ENCODE results near the gene CADPS. TPM values are rescaled to one million over a fixed set of nuclear protein-coding genes. Genes with fewer than 3 reads are reported as not detected.

Gene CADPS
- polyA plus RNA-seq, 1 donor from 2014 or later: 118 TPM

GRCh38 chr3:62845996-62846395 lies 29.2 kb downstream of the CADPS start:
- H3K36me3 ChIP-seq (ENCODE audit: insufficient read depth, low read length): no peaks in the 10 kb centered on the region
- H3K27me3 ChIP-seq (ENCODE audit: insufficient read depth, low read depth, low read length): no peaks in the 10 kb centered on the region
- H3K9me2 ChIP-seq (ENCODE audit: insufficient read depth, low read length): no peaks in the 10 kb centered on the region
- H3K27ac ChIP-seq (ENCODE audit: low read length): no peak overlapping the region
- H3F3A ChIP-seq (ENCODE audit: insufficient read depth, low read length, poor library complexity, severe bottlenecking): no peaks in the 10 kb centered on the region
- no peak overlapping the region for H2AFZ ChIP-seq (ENCODE audit: low read depth, low read length)
- TF ChIP-seq SMC3 (conservative IDR thresholded peaks at IDR 0.05; ENCODE audit: poor library complexity) (no peak), MXI1 (conservative IDR thresholded peaks at IDR 0.05; ENCODE audit: poor library complexity, severe bottlenecking) (no peak), CTCF (IDR thresholded peaks at IDR 0.05; ENCODE audit: poor library complexity, severe bottlenecking) (no peak)
- no peak overlapping the region for H3K4me2 ChIP-seq (ENCODE audit: low read length)
- H3K79me2 ChIP-seq (replicated peaks; ENCODE audit: insufficient read depth, low read length): no peaks in the 10 kb centered on the region
- H3K4me3 ChIP-seq (ENCODE audit: low read length): no peak overlapping the region
- H3K9me3 ChIP-seq (ENCODE audit: low read length): no peaks in the 10 kb centered on the region
- H3K9ac ChIP-seq (ENCODE audit: low read length): no peak overlapping the region
- H4K20me1 ChIP-seq (ENCODE audit: insufficient read depth): no peaks in the 10 kb centered on the region

DNA sequence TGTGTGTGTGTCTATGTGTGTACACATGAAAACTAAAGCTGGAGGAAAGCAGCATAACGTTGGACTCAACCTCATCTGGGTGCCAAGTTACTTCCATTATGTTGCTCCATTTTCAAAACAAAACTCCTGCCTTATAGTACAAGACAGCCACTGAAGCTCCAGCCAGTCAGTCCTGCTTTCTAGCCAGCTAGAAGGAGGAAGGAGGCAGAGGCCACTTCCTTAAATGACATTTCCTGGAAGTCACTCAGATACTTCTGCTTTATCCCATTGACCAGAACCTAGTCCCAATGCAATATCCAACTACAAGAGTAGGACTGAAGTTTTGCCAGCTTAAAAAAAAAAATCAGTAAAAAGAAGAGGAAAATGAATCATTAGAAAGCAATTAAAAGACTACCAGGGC lies 31.7 kb downstream of the CADPS start:
- no peak overlapping the region for H2AFZ ChIP-seq (ENCODE audit: low read depth, low read length)
- no peaks in the 10 kb centered on the region for H3K79me2 ChIP-seq (replicated peaks; ENCODE audit: insufficient read depth, low read length)
- H3K27ac ChIP-seq (ENCODE audit: low read length): no peak overlapping the region
- H3K4me2 ChIP-seq (ENCODE audit: low read length): no peak overlapping the region
- TF ChIP-seq REST (IDR thresholded peaks at IDR 0.05; ENCODE audit: borderline replicate concordance): no peak
- no peak for TF ChIP-seq TAF1 (IDR thresholded peaks at IDR 0.05; ENCODE audit: low read depth)
- no peak for TF ChIP-seq EZH2 (IDR thresholded peaks at IDR 0.05; ENCODE audit: borderline replicate concordance, insufficient read depth, low read length, poor library complexity, severe bottlenecking)
- TF ChIP-seq CTCF (IDR thresholded peaks at IDR 0.05; ENCODE audit: poor library complexity, severe bottlenecking): no peak
- no peaks in the 10 kb centered on the region for H3K9me3 ChIP-seq (ENCODE audit: low read length)
- no peaks in the 10 kb centered on the region for H3F3A ChIP-seq (ENCODE audit: insufficient read depth, low read length, poor library complexity, severe bottlenecking)
- no peaks in the 10 kb centered on the region for H3K36me3 ChIP-seq (ENCODE audit: insufficient read depth, low read length)
- no peaks in the 10 kb centered on the region for H4K20me1 ChIP-seq (ENCODE audit: insufficient read depth)
- H3K9me2 ChIP-seq (ENCODE audit: insufficient read depth, low read length): no peaks in the 10 kb centered on the region
- no peak overlapping the region for H3K4me3 ChIP-seq (ENCODE audit: low read length)
- no peak overlapping the region for H3K9ac ChIP-seq (ENCODE audit: low read length)
- no peaks in the 10 kb centered on the region for H3K27me3 ChIP-seq (ENCODE audit: insufficient read depth, low read depth, low read length)

Data from neural cell (in vitro differentiated cells).